ENCODE results near the gene RANBP10. TPM values are rescaled to one million over a fixed set of nuclear protein-coding genes. Genes with fewer than 3 reads are reported as not detected.

Gene RANBP10
- total and polyA plus RNA-seq, 2 of the 13 experiments (the other 11 are each of a cell fraction or from before 2014, with no cell fraction given): 9.2 to 22.7 TPM

- TF ChIP-seq ZNF691 (CRISPR knock-in tag; IDR thresholded peaks at IDR 0.05; ENCODE audit: borderline replicate concordance, low read depth) (no peak), UBTF (CRISPR knock-in tag; IDR thresholded peaks at IDR 0.05) (no peak), RFXAP (CRISPR knock-in tag; IDR thresholded peaks at IDR 0.05; ENCODE audit: borderline replicate concordance) (no peak), KLF11 (CRISPR knock-in tag; IDR thresholded peaks at IDR 0.05) (no peak), EP300 (IDR thresholded peaks at IDR 0.05; ENCODE audit: low read depth in 2 of 2, low read length in 2 of 2) (no peak), EP300 (CRISPR knock-in tag; IDR thresholded peaks at IDR 0.05; ENCODE audit: borderline replicate concordance) (no peak), ZSCAN21 (CRISPR knock-in tag; IDR thresholded peaks at IDR 0.05; ENCODE audit: borderline replicate concordance) (no peak), NFIC (IDR thresholded peaks at IDR 0.05; ENCODE audit: low read length) (no peak), HNF4G (IDR thresholded peaks at IDR 0.05; ENCODE audit: borderline replicate concordance, low read depth, low read length) (no peak), HNF4G (CRISPR knock-in tag; IDR thresholded peaks at IDR 0.05; ENCODE audit: borderline replicate concordance, low read depth) (no peak), YEATS2 (CRISPR knock-in tag; IDR thresholded peaks at IDR 0.05; ENCODE audit: borderline replicate concordance) (no peak), ARNT (IDR thresholded peaks at IDR 0.05) (no peak), ZNF546 (CRISPR knock-in tag; conservative IDR thresholded peaks at IDR 0.05) (no peak), IKZF4 (CRISPR knock-in tag; IDR thresholded peaks at IDR 0.05; ENCODE audit: borderline replicate concordance, low read depth, not compliant biosample characterization) (no peak), PBX2 (CRISPR knock-in tag; IDR thresholded peaks at IDR 0.05) (no peak), ZSCAN22 (CRISPR knock-in tag; IDR thresholded peaks at IDR 0.05) (no peak), RBFOX2 (IDR thresholded peaks at IDR 0.05; ENCODE audit: low read depth, low read length) (no peak), ZNF607 (CRISPR knock-in tag; IDR thresholded peaks at IDR 0.05; ENCODE audit: borderline replicate concordance) (no peak), ESRRA (CRISPR knock-in tag; IDR thresholded peaks at IDR 0.05; ENCODE audit: low read depth) (0 out of 2 replicates have a peak, but pooled peaks have one; percentile 8), SETDB1 (CRISPR knock-in tag; IDR thresholded peaks at IDR 0.05; ENCODE audit: borderline replicate concordance) (no peak), ZFP82 (CRISPR knock-in tag; IDR thresholded peaks at IDR 0.05; ENCODE audit: borderline replicate concordance) (peak; percentile 31; the same call in 1 of the 2 replicates), CEBPB (IDR thresholded peaks at IDR 0.05; ENCODE audit: borderline replicate concordance, low read depth, low read length) (no peak), SRSF4 (IDR thresholded peaks at IDR 0.05; ENCODE audit: low read depth, low read length, poor library complexity, severe bottlenecking) (no peak), RBAK (CRISPR knock-in tag; IDR thresholded peaks at IDR 0.05) (no peak), PRPF4 (IDR thresholded peaks at IDR 0.05; ENCODE audit: low read depth, low read length, poor library complexity, severe bottlenecking) (no peak), ZNF597 (CRISPR knock-in tag; IDR thresholded peaks at IDR 0.05) (0 out of 2 replicates have a peak, but pooled peaks have one; percentile 9), SSRP1 (CRISPR knock-in tag; IDR thresholded peaks at IDR 0.05) (peak; percentile 30; the same call in 1 of the 2 replicates)
These were observed 86.6 kb downstream of the RANBP10 start (continued) for GRCh38 chr16:67719778-67720144.

All from HepG2 (cell line).